ENCODE results near the gene SENP5.

The SENP5 gene

GRCh38 chr3:196949285-196949619, 81.5 kb downstream of the SENP5 start:
- Histone ChIP-seq H3K79me2 (ENCODE audit: insufficient read depth, low read length) (peaks cover 3% of the 10 kb centered on the region; the same call in 1 of the 2 replicates), H3K27ac (ENCODE audit: low read length) (no peak overlapping the region), H3K9ac (ENCODE audit: low read depth, low read length) (no peak overlapping the region), H4K20me1 (ENCODE audit: insufficient read depth, low read length) (no peaks in the 10 kb centered on the region; the same call in 1 of the 2 replicates), H3K9me3 (ENCODE audit: insufficient read depth, low read length, severe bottlenecking) (no peaks in the 10 kb centered on the region), H3K27me3 (ENCODE audit: insufficient read depth, low read length, poor library complexity) (no peaks in the 10 kb centered on the region), H3K36me3 (ENCODE audit: insufficient read depth, low read length) (peaks cover 2% of the 10 kb centered on the region; the same call in 1 of the 2 replicates), H3K4me1 (ENCODE audit: insufficient read depth, low read length) (peaks cover 3% of the 10 kb centered on the region; the same call in 1 of the 2 replicates), H3K4me2 (ENCODE audit: insufficient read depth, low read length) (no peak overlapping the region), H3K4me3 (ENCODE audit: low read depth in 1 of 2, low read length in 2 of 2) (no peak overlapping the region), H2AFZ (ENCODE audit: low read depth, low read length) (no peak overlapping the region)
- DNase-seq (no peak), ATAC-seq (ENCODE audit: insufficient read depth, low read depth) (no peak)
- TF ChIP-seq CTCF (IDR thresholded peaks at IDR 0.05; ENCODE audit: borderline replicate concordance, extremely low read depth, low read length, poor library complexity, severe bottlenecking): no peak
- TF ChIP-seq EZH2 (IDR thresholded peaks at IDR 0.05; ENCODE audit: borderline replicate concordance, low read depth, low read length, severe bottlenecking): no peak

- H3K79me2 ChIP-seq (ENCODE audit: insufficient read depth, low read length): no peaks in the 10 kb centered on the region
- TF ChIP-seq EZH2 (IDR thresholded peaks at IDR 0.05; ENCODE audit: borderline replicate concordance, low read depth, low read length, severe bottlenecking) (no peak), CTCF (IDR thresholded peaks at IDR 0.05; ENCODE audit: borderline replicate concordance, extremely low read depth, low read length, poor library complexity, severe bottlenecking) (no peak)
- no peaks in the 10 kb centered on the region for H4K20me1 ChIP-seq (ENCODE audit: insufficient read depth, low read length)
- no peak overlapping the region for H3K9ac ChIP-seq (ENCODE audit: low read depth, low read length)
- DNase-seq (no peak), ATAC-seq (ENCODE audit: insufficient read depth, low read depth) (no peak)
- no peaks in the 10 kb centered on the region for H3K4me1 ChIP-seq (ENCODE audit: insufficient read depth, low read length)
- H3K4me3 ChIP-seq (ENCODE audit: low read depth in 1 of 2, low read length in 2 of 2): no peak overlapping the region
- no peaks in the 10 kb centered on the region for H3K9me3 ChIP-seq (ENCODE audit: insufficient read depth, low read length, severe bottlenecking)
- no peak overlapping the region for H2AFZ ChIP-seq (ENCODE audit: low read depth, low read length)
- no peaks in the 10 kb centered on the region for H3K27me3 ChIP-seq (ENCODE audit: insufficient read depth, low read length, poor library complexity)
- no peaks in the 10 kb centered on the region for H3K36me3 ChIP-seq (ENCODE audit: insufficient read depth, low read length)
- no peak overlapping the region for H3K4me2 ChIP-seq (ENCODE audit: insufficient read depth, low read length)
- no peak overlapping the region for H3K27ac ChIP-seq (ENCODE audit: low read length)
Observed at GRCh38 chr3:196949750-196950149, 82.0 kb downstream of the SENP5 start.

- Histone ChIP-seq H3K4me1 (ENCODE audit: insufficient read depth, low read length) (no peaks in the 10 kb centered on the region), H3K27me3 (ENCODE audit: insufficient read depth, low read length, poor library complexity) (no peaks in the 10 kb centered on the region), H3K4me2 (ENCODE audit: insufficient read depth, low read length) (no peak overlapping the region), H3K27ac (ENCODE audit: low read length) (no peak overlapping the region), H4K20me1 (ENCODE audit: insufficient read depth, low read length) (no peaks in the 10 kb centered on the region), H3K36me3 (ENCODE audit: insufficient read depth, low read length) (no peaks in the 10 kb centered on the region), H3K9me3 (ENCODE audit: insufficient read depth, low read length, severe bottlenecking) (no peaks in the 10 kb centered on the region), H3K4me3 (ENCODE audit: low read depth in 1 of 2, low read length in 2 of 2) (no peak overlapping the region), H2AFZ (ENCODE audit: low read depth, low read length) (no peak overlapping the region), H3K9ac (ENCODE audit: low read depth, low read length) (no peak overlapping the region), H3K79me2 (ENCODE audit: insufficient read depth, low read length) (no peaks in the 10 kb centered on the region)
- ATAC-seq (ENCODE audit: insufficient read depth, low read depth) (no peak), DNase-seq (no peak)
- TF ChIP-seq EZH2 (IDR thresholded peaks at IDR 0.05; ENCODE audit: borderline replicate concordance, low read depth, low read length, severe bottlenecking): no peak
- no peak for TF ChIP-seq CTCF (IDR thresholded peaks at IDR 0.05; ENCODE audit: borderline replicate concordance, extremely low read depth, low read length, poor library complexity, severe bottlenecking)
Observed at GRCh38 chr3:196951371-196951770, 83.7 kb downstream of the SENP5 start.

GRCh38 chr3:196954832-196955231, 87.1 kb downstream of the SENP5 start:
- ATAC-seq (ENCODE audit: insufficient read depth, low read depth): no peak
- Histone ChIP-seq H4K20me1 (ENCODE audit: insufficient read depth, low read length) (no peaks in the 10 kb centered on the region), H3K36me3 (ENCODE audit: insufficient read depth, low read length) (no peaks in the 10 kb centered on the region), H3K4me3 (ENCODE audit: low read depth in 1 of 2, low read length in 2 of 2) (no peak overlapping the region), H3K9ac (ENCODE audit: low read depth, low read length) (no peak overlapping the region), H2AFZ (ENCODE audit: low read depth, low read length) (no peak overlapping the region), H3K4me2 (ENCODE audit: insufficient read depth, low read length) (no peak overlapping the region), H3K27ac (ENCODE audit: low read length) (no peak overlapping the region), H3K79me2 (ENCODE audit: insufficient read depth, low read length) (no peaks in the 10 kb centered on the region), H3K27me3 (ENCODE audit: insufficient read depth, low read length, poor library complexity) (no peaks in the 10 kb centered on the region), H3K4me1 (ENCODE audit: insufficient read depth, low read length) (no peaks in the 10 kb centered on the region), H3K9me3 (ENCODE audit: insufficient read depth, low read length, severe bottlenecking) (no peaks in the 10 kb centered on the region)
- TF ChIP-seq EZH2 (IDR thresholded peaks at IDR 0.05; ENCODE audit: borderline replicate concordance, low read depth, low read length, severe bottlenecking) (no peak), CTCF (IDR thresholded peaks at IDR 0.05; ENCODE audit: borderline replicate concordance, extremely low read depth, low read length, poor library complexity, severe bottlenecking) (no peak)
- DNase-seq: no peak

All from DND-41 (cell line).